GM03348 (cell line): Measurements from ENCODE around the gene SYCE1.
A peak's percentile ranks its signal among the peaks of the same experiment; 100 is the strongest.
"Not testable (repeated sequence)": the region's sequence is repeated elsewhere in the genome, so short reads cannot be mapped to it uniquely, and the experiment has no call there.

Source experiments
- DNase-seq: peaks from one replicate; pipeline ENCODE4 v3.0.0; 2012; ENCODE audit warnings: low spot score

The SYCE1 gene, protein sequence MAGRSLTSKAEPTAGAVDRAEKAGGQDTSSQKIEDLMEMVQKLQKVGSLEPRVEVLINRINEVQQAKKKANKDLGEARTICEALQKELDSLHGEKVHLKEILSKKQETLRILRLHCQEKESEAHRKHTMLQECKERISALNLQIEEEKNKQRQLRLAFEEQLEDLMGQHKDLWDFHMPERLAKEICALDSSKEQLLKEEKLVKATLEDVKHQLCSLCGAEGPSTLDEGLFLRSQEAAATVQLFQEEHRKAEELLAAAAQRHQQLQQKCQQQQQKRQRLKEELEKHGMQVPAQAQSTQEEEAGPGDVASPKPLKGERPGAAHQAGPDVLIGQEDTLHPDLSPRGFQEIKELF

DNA sequence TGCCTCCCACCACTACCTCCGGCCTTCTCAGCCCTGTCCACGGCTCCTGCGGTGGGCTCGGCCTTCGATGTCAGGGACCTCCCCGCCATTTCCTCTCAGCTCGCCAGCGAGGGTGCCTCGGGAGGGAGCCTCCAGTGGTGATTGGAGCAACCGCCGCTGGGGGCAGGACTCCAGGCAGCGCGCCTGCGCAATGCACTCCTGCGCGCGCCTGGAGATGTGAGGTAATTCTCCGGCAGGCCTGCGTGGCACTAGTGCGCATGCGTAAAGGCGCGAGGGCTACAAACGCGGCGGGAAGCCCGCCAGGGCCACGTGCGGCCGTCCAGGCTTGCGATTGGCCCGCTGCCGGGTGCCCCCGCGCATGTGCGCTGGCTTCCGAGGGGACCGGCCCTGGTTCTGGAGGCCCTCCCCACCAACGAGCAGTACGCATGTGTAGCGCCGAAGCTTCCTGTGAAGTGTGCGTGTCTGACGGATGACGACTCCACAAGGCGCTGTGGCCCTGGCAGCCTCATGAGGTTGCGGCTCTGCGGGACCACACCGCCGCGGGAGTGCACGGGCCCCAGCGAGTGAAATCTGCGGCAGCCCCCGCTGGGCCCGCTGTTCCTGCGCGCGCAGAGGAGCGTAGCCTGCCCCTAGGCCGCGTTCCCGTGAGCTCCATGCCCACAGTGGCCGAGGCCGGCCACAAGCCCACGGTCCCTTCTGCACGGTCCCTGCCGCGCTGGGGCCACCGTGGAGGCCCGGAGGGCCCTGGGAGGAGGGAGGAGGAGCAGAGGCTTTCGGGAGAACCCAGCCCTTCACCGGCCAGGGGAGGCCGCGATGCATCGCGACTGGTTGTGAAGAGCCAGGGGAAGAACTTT lies at the start of gene SYCE1:
SYCE1 (minus strand) TSS at position 143 of the 854 bp plus-strand sequence; CDS start at position 89, 54 bp downstream.
- DNase-seq: no peak

DNA sequence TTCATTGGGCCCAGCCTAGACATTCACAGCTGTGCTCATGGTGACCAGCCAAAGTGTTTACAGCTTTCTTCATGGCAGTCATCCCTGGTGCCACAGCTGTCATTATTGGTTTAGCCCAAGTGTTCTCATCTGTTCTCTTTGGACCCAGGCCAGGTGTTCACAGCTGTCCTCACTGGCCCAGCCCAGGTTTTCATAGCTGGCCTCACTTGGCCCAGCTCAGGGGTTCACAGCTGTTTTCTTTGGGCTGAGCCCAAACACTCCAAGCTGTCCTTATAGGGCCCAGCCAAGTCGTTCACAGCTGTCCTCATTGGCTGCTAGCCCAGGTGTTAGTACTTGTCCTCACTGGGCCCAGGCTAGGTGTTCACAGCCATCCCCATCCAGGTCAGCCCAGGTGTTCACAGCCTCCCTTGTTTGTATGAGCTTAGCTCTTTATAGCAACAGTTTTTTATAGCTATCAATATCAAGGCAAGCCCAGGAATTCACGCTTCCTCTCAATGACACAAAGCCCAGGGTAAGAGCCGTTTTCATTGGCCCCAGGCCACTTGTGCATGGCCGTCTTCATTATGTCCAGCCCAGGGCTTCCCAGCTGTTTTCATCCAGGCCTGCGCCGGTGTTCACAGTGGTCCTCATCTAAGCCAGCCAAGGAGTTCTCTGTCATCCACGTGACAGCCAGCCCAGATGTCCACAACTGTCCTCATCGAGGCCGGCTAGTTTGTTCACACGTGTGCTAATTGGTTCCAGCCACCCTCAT lies 49.6 kb upstream of the SYCE1 start:
- no peak for DNase-seq

DNA sequence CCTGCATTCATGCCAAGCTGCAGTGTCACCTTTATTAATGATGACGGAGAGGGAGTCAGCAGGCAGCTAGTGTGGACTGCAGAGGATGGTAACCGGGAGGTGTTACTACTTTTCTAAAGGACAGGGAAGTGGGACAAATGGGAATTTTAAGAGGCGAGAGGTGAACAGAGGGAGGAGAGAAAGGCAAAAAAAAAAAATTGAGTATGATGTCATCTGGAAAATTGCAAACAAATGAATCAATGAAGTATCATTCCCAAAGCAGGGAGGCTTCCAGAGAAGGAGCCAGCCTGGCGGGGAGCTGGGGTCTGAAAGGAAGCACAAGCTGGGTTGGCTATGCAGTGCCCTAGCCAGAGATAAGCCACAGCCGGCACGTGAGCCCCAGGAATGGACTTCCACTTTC lies 48.3 kb upstream of the SYCE1 start:
- no peak for DNase-seq

DNA sequence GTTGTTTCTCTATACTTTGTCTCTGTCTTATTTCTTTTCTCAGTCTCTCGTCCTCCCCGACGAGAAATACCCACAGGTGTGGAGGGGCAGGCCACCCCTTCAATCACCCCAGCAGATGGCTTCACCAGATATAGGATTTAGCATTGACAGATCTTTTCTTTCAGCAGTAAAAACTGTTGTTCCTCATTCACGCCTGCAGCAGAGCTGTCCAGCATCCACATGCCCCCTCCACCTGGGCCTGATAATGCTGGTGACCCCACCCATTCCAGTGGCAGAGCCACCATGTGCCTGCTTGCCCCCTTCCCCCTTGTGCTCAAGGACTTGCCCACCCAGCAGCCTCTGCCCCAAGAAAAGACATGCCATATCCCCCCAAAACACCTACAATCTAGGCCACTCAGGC lies 45.7 kb upstream of the SYCE1 start:
- no peak for DNase-seq

DNA sequence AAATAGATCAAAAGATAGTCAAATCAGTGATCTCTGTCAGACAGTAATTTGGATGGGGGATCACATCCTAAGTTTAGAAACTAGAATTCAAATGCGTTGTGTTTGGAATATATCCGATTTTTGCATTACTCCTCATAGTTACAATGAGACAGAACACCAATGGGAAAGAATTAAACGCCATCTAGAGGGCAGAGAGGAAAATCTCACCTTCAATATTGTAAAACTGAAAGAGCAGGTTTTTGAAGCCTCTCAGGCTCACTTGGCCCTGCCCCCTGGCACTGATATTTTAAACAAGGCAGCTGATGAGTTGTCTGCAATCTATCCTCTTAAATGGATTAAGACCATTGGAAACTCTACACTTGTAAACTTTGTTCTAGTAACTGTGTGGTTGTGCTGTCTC lies 43.5 kb upstream of the SYCE1 start:
- peak; percentile 57 for DNase-seq

DNA sequence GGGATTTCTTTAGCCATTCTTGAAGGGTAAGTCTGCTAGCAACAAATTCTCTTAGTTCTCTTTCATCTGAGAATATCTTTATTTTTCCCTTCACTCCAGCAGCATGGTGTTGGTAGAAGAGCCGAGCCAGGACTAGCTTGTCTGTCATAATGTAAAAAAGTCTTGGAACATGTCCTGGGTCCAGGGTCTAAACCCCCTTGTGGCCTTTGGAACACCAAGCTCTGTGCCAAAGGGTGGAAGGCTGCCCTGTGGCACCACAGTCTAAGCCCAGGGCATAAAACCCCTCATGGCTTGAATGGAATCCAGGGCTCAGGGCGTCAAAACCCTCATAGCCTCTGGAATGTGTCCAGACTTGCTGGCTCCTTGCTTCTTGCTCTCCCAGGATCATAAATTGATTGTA lies 38.1 kb upstream of the SYCE1 start:
- not testable (repeated sequence) for DNase-seq

DNA sequence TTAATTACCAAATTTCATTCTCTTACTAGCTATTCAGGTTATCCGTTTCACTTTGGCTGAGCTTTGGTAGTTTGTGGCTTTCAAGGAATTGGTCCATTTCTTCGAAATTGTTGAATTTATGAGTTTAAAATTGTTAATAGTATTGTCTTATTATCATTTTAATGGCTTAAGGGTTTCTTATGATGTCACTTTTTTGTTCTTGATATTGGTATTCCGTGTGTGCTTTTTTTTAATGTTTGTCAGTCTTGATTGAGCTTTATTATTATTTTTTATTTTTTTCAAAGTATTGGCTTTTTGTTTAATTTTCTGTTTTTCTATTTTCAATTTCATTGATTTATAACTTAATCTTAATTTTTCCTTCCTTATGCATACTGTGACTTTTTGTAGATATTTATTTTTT lies 35.3 kb upstream of the SYCE1 start:
- no peak for DNase-seq

DNA sequence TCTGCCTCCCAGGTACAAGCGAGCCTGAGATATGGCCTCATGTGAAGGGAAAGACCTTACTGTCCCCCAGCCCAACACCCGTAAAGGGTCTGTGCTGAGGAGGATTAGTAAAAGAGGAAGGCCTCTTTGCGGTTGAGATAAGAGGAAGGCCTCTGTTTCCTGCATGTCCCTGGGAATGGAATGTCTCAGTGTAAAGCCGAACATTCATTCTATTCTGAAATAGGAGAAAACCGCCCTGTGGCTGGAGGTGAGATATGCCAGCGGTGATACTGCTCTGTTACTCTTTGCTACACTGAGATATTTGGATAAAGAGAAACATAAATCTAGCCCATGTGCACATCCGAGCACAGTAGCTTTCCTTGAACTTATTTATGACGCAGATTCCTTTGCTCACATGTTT lies 34.5 kb upstream of the SYCE1 start:
- DNase-seq: not testable (repeated sequence)

DNA sequence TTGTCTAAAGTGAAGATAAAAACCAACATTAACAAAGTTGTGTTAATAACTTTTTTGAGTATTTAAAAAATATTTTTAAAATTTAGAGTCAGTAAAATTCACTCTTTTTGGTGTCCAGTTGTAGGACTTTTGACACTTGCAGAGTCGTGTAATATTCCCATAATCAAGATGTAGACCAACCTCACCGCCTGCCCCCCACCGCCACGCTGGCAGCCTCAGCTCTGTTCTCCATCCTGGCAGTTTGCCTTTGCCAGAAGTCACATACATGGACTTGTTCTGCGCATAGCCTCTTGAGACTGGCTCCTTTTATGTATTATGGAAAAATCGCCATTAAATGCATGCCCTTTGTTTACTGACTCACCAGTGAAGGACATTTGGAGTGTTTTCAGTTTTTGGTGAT lies 27.3 kb upstream of the SYCE1 start:
- DNase-seq: no peak

DNA sequence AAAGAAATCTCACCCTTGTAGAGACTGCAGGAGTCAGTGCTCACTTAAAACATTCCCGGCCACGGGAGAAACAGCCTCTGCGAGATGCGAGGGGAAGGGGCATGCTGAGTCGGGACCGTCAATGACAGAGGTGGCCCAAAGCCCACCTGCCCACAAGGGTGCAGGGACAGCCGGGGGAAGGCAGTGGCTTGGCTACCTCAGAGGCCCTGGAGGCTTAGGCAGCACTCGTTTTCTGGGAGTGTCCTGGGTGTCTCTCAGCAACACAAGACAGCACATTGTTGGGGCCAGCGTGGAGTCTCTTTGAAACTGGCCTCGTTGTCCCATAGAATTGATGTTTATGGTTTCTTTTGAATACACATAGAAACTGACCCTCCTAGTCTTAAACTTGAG lies 25.6 kb upstream of the SYCE1 start:
- DNase-seq: no peak

DNA sequence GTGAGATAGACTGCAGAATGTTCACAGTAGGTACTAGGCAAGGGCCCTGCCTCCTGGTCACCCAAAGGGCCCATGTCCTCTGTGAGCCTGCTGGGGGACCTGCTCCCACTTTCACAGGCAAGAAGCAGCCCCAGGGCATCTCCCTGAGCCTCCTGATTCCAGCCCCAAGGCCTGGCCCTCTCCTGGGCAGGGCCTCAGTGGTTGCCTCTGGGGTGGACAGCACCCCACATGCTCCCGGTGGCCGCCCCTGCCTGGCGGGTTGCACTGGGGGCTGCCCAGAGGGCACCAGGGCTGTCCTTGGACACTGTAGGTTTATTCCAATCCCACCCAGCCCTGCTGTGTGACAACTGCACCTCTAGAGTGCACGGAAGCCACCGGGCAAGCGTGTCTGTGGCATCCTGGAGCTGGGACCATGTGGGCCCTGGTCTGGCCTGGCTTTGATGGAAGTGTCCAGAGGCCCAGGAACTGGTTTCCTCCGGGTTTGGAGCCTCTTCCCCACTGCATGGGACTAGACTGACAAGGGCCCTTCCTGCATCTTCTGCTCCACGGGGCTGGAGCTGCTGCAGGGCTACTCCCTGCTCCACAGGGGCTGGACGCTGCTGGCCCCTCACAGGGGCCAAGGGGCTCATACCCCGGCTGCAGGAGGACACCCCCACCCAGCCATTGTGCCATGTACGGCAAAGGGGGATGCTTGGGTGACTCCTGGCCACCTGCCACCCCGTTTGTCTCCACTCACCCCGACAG lies 25.0 kb upstream of the SYCE1 start:
- no peak for DNase-seq

DNA sequence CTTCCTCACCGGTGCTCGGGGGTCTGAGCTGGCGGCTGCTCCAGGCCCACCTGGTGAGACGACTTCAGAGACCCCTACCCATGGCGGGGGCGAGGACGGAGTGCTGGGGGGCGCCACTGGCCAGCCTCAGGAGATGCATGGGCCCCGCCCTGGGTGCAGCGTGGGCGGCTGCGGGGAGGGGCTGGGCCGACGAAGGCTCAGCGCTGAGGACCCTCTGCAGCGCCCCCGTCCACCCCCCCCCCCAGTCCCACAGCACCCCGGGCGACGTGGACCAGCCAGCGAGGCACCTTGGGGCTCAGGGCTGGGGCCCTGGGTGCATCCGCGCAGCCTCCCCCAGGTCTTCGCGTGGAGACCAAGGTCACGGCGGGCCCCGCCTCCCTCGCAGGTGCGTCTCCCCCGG lies 11.7 kb upstream of the SYCE1 start:
- not testable (repeated sequence) for DNase-seq

DNA sequence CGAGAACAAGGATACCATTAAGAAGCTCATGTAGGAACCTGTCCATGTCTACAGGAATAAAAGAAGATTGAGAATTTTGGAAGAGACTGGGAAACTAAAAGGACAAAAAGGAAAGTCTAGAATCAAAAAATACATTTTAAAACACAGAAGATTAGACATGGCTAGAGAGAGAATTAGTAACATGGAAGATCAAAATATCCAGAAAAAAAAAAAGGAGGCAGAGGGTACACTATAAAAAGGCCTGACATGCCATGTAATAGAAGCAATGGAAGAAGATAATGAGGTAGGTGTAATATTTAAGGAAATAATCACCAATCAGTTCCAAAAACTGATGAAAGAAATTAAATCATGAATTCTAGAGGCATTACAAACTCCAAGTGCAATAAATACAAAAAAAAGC lies 8.1 kb upstream of the SYCE1 start:
- DNase-seq: not testable (repeated sequence)

DNA sequence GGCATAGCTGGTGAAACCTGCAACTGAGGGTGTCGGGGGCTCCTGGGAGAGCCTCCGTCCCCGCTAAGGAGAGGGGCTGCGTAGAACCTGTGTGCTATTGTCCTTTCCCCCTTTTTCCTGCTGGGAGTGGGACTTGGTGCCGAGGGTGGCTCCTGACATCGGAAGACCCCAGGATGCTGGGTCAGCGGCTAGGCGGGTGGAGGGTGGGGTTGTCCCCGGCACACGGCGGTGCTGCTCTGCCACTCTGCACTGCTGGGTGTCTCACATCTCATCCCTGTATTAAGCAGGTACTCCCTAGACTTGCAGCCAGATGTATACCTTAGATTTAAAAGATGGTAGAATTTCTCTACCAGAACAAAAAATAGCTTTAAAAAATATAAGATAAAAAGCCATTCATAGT lies 6.7 kb upstream of the SYCE1 start:
- DNase-seq: not testable (repeated sequence)

DNA sequence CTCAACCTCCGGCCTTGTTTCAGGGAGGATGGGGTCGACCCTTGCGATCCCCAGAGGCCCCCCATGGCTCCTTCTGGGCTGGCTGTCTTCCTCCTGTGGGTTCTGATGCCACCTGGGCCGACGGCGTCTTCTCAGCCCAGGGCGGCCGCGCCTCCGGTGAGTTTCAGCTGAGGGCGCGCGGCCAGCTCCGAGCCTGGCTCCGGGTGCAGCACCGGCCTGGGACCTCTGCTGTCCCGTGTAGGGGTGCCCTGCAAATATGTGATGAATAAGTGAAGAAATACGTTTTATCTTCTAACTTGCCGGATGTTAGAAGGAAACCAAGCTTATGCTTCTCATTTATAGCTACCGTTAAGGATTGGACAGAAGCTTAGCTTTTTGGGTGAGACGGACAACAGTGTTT lies 4.4 kb upstream of the SYCE1 start:
- not testable (repeated sequence) for DNase-seq

DNA sequence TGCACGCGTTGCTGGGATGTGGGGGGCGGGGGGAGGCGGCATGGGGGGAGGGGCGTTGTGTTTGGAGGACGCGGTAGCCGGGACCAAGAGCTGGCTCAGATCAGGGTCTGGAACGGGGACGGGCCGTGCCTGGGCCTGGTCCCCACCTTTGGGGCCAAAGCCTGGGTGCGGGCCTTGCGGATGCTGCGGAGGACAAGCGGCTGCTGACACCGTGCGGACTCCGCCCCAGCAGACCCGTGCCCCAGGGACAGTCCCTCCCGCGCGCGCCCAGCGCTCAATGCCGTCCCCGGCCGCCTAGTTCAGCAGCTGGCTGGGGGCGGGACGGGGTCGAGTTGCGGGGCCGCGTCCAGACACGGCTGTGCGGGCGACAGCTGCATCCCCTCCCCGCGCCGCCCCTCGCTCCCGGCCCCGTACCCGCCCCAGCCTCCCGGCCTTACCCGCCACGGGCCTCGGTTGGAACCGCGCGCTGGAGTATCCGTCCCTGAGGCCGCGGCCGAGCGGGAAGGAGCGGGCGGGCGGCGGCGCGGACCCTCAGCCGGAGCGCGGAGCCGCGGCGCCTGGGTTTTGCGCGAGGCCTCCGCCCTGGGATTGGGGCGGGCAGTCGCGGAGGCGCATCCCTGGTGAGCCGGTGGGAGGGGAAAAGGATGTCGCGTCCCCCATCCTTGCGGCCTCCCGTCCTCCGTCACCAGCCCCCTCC lies 3.6 kb upstream of the SYCE1 start:
- DNase-seq: not testable (repeated sequence)

DNA sequence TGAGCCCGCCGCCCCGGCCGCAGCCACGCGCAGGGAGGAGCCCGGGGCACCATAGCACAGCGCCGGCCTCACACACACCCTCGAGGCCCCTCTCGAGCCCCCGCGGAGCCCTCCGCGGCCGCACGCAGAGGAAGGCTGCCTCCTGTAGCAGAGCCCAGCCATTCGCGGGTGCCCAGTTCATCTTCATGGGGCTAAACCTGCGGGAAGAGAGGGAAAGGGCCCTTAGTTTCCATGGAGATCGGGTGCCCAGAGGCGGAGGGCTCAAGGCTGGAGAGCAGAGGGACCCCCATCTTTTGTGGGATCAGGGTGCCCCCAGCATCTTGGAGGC lies 2.9 kb upstream of the SYCE1 start:
- no peak for DNase-seq

DNA sequence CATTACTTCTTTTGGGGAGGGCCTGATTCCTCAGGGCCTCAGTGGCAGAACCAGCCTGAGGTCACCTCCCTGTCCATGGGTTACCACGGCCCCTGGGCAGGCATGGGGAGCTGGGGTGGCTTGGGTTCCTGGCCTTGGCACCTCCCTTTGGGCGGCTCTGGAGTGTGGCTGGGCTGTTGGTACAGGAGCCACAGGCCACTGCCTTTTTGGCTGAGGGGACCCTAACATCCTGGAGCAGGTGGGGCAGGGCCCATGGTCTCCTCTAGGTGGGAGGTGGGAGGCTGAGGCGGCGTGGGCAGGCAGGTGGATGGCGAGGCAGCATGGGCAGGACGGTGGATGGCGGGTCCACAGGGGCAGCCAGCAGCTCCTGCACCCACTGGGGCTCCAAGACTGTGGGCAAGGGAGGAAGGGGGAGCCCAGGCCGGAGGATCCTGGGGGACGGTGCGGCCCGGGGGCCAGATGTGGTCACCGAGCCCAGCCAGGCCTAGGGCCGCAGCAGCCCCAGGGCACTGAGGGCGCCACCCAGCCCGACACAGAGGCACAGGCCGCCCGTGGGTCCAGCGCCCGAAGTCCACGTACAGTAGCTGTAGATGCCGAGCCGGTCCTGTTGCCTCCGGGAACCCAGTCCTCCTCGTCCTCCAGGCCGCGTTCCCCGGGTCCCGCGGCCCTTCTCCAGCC lies 2.4 kb upstream of the SYCE1 start:
- no peak for DNase-seq

DNA sequence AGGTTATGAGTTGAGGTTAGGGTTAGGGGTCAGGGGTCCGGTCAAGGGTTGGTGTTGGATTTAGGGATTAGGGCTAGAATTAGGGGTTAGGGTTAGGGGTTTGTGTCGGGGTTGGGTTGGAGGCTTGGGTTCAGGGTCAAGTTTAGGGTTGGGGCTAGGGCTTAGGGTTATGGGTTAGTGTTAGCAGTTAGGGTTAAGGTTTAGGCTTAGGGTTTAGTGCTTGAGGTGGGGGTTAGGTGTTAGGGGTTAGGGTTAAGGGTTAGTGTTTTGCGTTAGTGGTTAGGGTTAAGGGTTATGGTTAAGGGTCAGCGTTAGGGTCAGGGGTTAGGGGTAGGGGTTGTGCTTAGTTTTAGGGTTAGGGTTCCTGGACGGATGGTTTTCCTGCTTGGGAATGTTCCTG lies 1.7 kb upstream of the SYCE1 start:
- no peak for DNase-seq

DNA sequence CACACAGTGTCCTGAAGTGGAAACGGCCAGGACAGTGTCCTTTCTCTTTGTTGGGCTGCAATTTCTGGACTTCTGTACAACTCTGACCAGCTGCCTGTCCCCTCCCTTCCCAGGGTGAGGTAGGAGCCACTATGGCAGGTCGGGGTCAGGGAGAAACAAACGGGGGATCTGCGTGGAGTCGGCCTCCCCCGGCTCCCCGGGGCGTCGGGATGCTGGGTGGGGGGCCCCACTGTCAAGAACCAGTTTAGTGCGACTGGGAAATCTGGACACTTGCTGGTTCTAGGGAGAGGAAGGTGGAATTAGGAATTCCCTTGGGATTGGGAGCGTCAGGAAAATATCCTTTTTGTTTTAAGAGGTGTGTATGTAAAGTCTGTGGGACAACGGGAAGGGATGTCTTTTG lies 567 bp downstream of the SYCE1 start:
- no peak for DNase-seq

DNA sequence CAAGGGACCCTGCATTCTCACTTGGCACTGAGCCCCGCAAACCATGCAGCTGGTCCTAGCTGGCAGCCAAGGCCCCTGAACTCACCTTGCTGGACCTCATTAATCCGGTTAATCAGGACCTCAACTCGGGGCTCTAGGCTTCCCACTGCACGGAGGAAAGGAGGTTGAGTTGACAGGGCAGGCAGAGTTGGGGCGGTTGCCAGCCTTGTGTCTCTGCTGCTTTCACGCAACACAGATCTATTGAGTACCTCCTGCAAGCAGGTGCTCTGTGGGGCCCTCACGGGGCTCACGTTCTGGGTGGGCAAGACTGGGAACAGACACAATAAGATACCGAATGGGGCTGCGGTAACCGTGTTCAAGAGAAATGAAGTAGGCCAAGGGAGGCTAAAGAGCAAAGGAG lies 6.2 kb downstream of the SYCE1 start:
- no peak for DNase-seq
